Neural cell (in vitro differentiated cells): ENCODE results near the gene DCHS2. TPM values are rescaled to one million over a fixed set of nuclear protein-coding genes. Genes with fewer than 3 reads are reported as not detected.

Experiments
- H2AFZ ChIP-seq: fragments of 200-600, 300-800 bp; sonication (generic), shearing (Covaris generic); 2 replicates; pipeline ENCODE4 v1.6.0; 2014; ENCODE audit warnings: low read depth, mild to moderate bottlenecking, antibody characterized with exemption, low read length, moderate library complexity
- H3F3A ChIP-seq: fragments of 200-600 bp; shearing (Covaris generic); 2 replicates; pipeline ENCODE4 v1.6.1; 2016; ENCODE audit warnings: mild to moderate bottlenecking, moderate library complexity, mixed read lengths, antibody characterized with exemption, low read length; ENCODE audit not compliant: insufficient read depth, poor library complexity, severe bottlenecking
- H3K27ac ChIP-seq: fragments of 200-600, 300-800 bp; sonication (generic), shearing (Covaris generic); 2 replicates; pipeline ENCODE4 v1.5.1; 2014; ENCODE audit warnings: mild to moderate bottlenecking, low read length, moderate library complexity
- H3K27me3 ChIP-seq: fragments of 300-800, 200-600 bp; sonication (generic), shearing (Covaris generic); 2 replicates; pipeline ENCODE4 v1.6.0; 2014; ENCODE audit warnings: mild to moderate bottlenecking, low read depth, low read length, moderate library complexity; ENCODE audit not compliant: insufficient read depth
- H3K36me3 ChIP-seq: fragments of 300-800, 200-600 bp; sonication (generic), shearing (Covaris generic); 2 replicates; pipeline ENCODE4 v1.5.1; 2014; ENCODE audit warnings: mild to moderate bottlenecking, antibody characterized with exemption, low read length, moderate library complexity; ENCODE audit not compliant: insufficient read depth
- H3K4me2 ChIP-seq: fragments of 300-800, 200-600 bp; sonication (generic), shearing (Covaris generic); 2 replicates; pipeline ENCODE4 v1.6.0; 2014; ENCODE audit warnings: mild to moderate bottlenecking, low read length
- H3K4me3 ChIP-seq: fragments of 300-800, 200-600 bp; sonication (generic), shearing (Covaris generic); 2 replicates; pipeline ENCODE4 v1.5.1; 2014; ENCODE audit warnings: mild to moderate bottlenecking, low read length, moderate library complexity
- H3K79me2 ChIP-seq: fragments of 200-600 bp; shearing (Covaris generic); replicated peaks from 2 replicates; pipeline ENCODE4 v1.6.0; 2014; ENCODE audit warnings: mild to moderate bottlenecking, low read length, moderate library complexity; ENCODE audit not compliant: insufficient read depth
- H3K9ac ChIP-seq: fragments of 300-800, 200-600 bp; sonication (generic), shearing (Covaris generic); 2 replicates; pipeline ENCODE4 v1.6.1; 2016; ENCODE audit warnings: mild to moderate bottlenecking, low read length, mixed read lengths
- H3K9me2 ChIP-seq: fragments of 200-600 bp; shearing (Covaris generic); 2 replicates; pipeline ENCODE4 v1.6.1; 2016; ENCODE audit warnings: mild to moderate bottlenecking, low read length, mixed read lengths; ENCODE audit not compliant: insufficient read depth
- H3K9me3 ChIP-seq: fragments of 200-600, 300-800 bp; sonication (generic), shearing (Covaris generic); 2 replicates; pipeline ENCODE4 v1.6.1; 2016; ENCODE audit warnings: mild to moderate bottlenecking, mixed run types, low read length, moderate library complexity, mixed read lengths
- H4K20me1 ChIP-seq: fragments of 200-600 bp; shearing (Covaris generic); 2 replicates; pipeline ENCODE4 v1.6.1; 2016; ENCODE audit warnings: mild to moderate bottlenecking, mixed run types; ENCODE audit not compliant: insufficient read depth
- CTCF ChIP-seq: fragments of 450-650 bp; IDR thresholded peaks from 2 replicates; pipeline ENCODE4 v1.5.1; 2014; ENCODE audit warnings: antibody characterized with exemption, mild to moderate bottlenecking, moderate library complexity; ENCODE audit not compliant: poor library complexity, severe bottlenecking
- EP300 ChIP-seq: fragments of 450-650 bp; conservative IDR thresholded peaks from 2 replicates; pipeline ENCODE4 v1.6.1; 2014; ENCODE audit warnings: antibody characterized with exemption, mild to moderate bottlenecking, moderate library complexity; ENCODE audit not compliant: poor library complexity, severe bottlenecking
- EZH2 ChIP-seq: fragments of 200-600, 300-800 bp; shearing (Covaris generic), sonication (generic); IDR thresholded peaks from 2 replicates; pipeline ENCODE4 v1.6.1; 2014; ENCODE audit warnings: antibody characterized with exemption, low read length, borderline replicate concordance, mild to moderate bottlenecking; ENCODE audit not compliant: insufficient read depth, poor library complexity, severe bottlenecking
- MXI1 ChIP-seq: fragments of 450-650 bp; conservative IDR thresholded peaks from 2 replicates; pipeline ENCODE4 v1.6.1; 2014; ENCODE audit warnings: antibody characterized with exemption, mild to moderate bottlenecking; ENCODE audit not compliant: poor library complexity, severe bottlenecking
- POLR2AphosphoS5 ChIP-seq: IDR thresholded peaks from 2 replicates; pipeline ENCODE4 v1.6.1; 2012
- RAD21 ChIP-seq: fragments of 450-650 bp; conservative IDR thresholded peaks from 2 replicates; pipeline ENCODE4 v1.6.1; 2014; ENCODE audit warnings: antibody characterized with exemption, mild to moderate bottlenecking, moderate library complexity
- REST ChIP-seq: IDR thresholded peaks from 2 replicates; pipeline ENCODE4 v1.6.1; 2012; ENCODE audit warnings: borderline replicate concordance
- SMC3 ChIP-seq: fragments of 450-650 bp; conservative IDR thresholded peaks from 2 replicates; pipeline ENCODE4 v1.6.1; 2014; ENCODE audit warnings: antibody characterized with exemption, mild to moderate bottlenecking, moderate library complexity; ENCODE audit not compliant: poor library complexity
- TAF1 ChIP-seq: IDR thresholded peaks from 2 replicates; pipeline ENCODE4 v1.6.1; 2012; ENCODE audit warnings: low read depth
- polyA plus RNA-seq: library from polyadenylated mRNA; depleted of rRNA; stranded (reverse); fragments of >200 nt; gene quantifications from 2 replicates; pipeline ENCODE4 v1.2.3, GENCODE V29; 2014

DCHS2 gene
- polyA plus RNA-seq, 1 donor from 2014 or later = 1.6 TPM

- Histone ChIP-seq H3K9me2 (no peaks in the 10 kb centered on the region), H3K79me2 (no peaks in the 10 kb centered on the region), H3K27me3 (no peaks in the 10 kb centered on the region), H3K27ac (no peak overlapping the region), H3K36me3 (no peaks in the 10 kb centered on the region), H3K4me3 (no peak overlapping the region), H3K4me2 (no peak overlapping the region), H4K20me1 (no peaks in the 10 kb centered on the region), H3K9ac (no peak overlapping the region), H3F3A (no peaks in the 10 kb centered on the region), H3K9me3 (no peaks in the 10 kb centered on the region), H2AFZ (no peak overlapping the region)
- TF ChIP-seq REST (no peak), CTCF (no peak), MXI1 (no peak), EP300 (no peak), RAD21 (no peak), TAF1 (no peak), EZH2 (no peak), SMC3 (no peak), POLR2AphosphoS5 (no peak)
These were observed 62.4 kb downstream of the DCHS2 start for GRCh38 chr4:154429176-154429575.

- no peak overlapping the region for H3K4me3 ChIP-seq
- no peaks in the 10 kb centered on the region for H3K36me3 ChIP-seq
- H3K79me2 ChIP-seq = no peaks in the 10 kb centered on the region
- H3K4me2 ChIP-seq = no peak overlapping the region
- no peak overlapping the region for H3K27ac ChIP-seq
- H3K9ac ChIP-seq = no peak overlapping the region
- H3F3A ChIP-seq = no peaks in the 10 kb centered on the region
- no peak for TF ChIP-seq EP300
- no peak for TF ChIP-seq REST
- no peak for TF ChIP-seq RAD21
- TF ChIP-seq EZH2 = no peak
- no peak for TF ChIP-seq SMC3
- no peak for TF ChIP-seq POLR2AphosphoS5
- no peak for TF ChIP-seq TAF1
- TF ChIP-seq MXI1 = no peak
- no peak for TF ChIP-seq CTCF
- H2AFZ ChIP-seq = no peak overlapping the region
- H3K9me2 ChIP-seq = no peaks in the 10 kb centered on the region
- H4K20me1 ChIP-seq = no peaks in the 10 kb centered on the region
- H3K27me3 ChIP-seq = no peaks in the 10 kb centered on the region
- H3K9me3 ChIP-seq = no peaks in the 10 kb centered on the region
These were observed 64.5 kb downstream of the DCHS2 start for GRCh38 chr4:154427149-154427548.
